Peyer's patch (tissue), 4 donors: ENCODE data around the gene PFKFB3.

Experiments used
- CTCF ChIP-seq, 6 experiments: fragments of 450-650 bp in 4 of 6; fragments of 200-600 bp in 2 of 6; sonication (generic) in 1 of 6; IDR thresholded peaks; one replicate each; pipeline ENCODE4 v1.5.1; 2017 to 2019; ENCODE audit warnings: antibody characterized with exemption in 6 of 6, mild to moderate bottlenecking in 3 of 6, moderate library complexity in 1 of 6
- POLR2A ChIP-seq, 2 donors: fragments of 450-650 bp; IDR thresholded peaks; one replicate each; pipeline ENCODE4 v1.5.1; 2017; ENCODE audit warnings: antibody characterized with exemption in 2 of 2, mild to moderate bottlenecking in 2 of 2, moderate library complexity in 2 of 2

GRCh38 chr10:6216916-6217315, 14.2 kb downstream of the PFKFB3 start:
- TF ChIP-seq CTCF (IDR thresholded peaks at IDR 0.05), result no peak
- no peak for TF ChIP-seq POLR2A (IDR thresholded peaks at IDR 0.05)
